Erythroblast (primary cell): Measurements from ENCODE around the gene RAB15.

Experiments
- DNase-seq, 2 experiments: peaks; one replicate each; lab custom pipeline; 2025; lab: John Stamatoyannopoulos, UW
- GATA1 ChIP-seq: IDR thresholded peaks from 2 replicates; pipeline ENCODE4 v1.6.1; 2011; ENCODE audit warnings: low read depth, mild to moderate bottlenecking, control low read depth, low read length, moderate library complexity
- POLR2A ChIP-seq: IDR thresholded peaks from 2 replicates; pipeline ENCODE4 v1.6.1; 2011; ENCODE audit warnings: mild to moderate bottlenecking, low read length

The RAB15 gene

GRCh38 chr14:64974563-64974962 is 2.4 kb upstream of the RAB15 start:
- no peak for DNase-seq
- no peak for TF ChIP-seq POLR2A
- no peak for TF ChIP-seq GATA1

- no peak for TF ChIP-seq GATA1
- TF ChIP-seq POLR2A = no peak
- no peak for DNase-seq
These were observed 1.7 kb upstream of the RAB15 start for GRCh38 chr14:64973826-64974225.

GRCh38 chr14:64973026-64973442 is 898 bp upstream of the RAB15 start:
- no peak for DNase-seq
- no peak for TF ChIP-seq GATA1
- TF ChIP-seq POLR2A = no peak

GRCh38 chr14:64971491-64971942 is 619 bp downstream of the RAB15 start:
- no peak for DNase-seq
- no peak for TF ChIP-seq GATA1
- TF ChIP-seq POLR2A = no peak

GRCh38 chr14:64970776-64971477 is 1.2 kb downstream of the RAB15 start:
- DNase-seq = no peak
- TF ChIP-seq POLR2A (no peak), GATA1 (no peak)

GRCh38 chr14:64970041-64970440 is 2.1 kb downstream of the RAB15 start:
- no peak for TF ChIP-seq POLR2A
- no peak for TF ChIP-seq GATA1
- no peak for DNase-seq

GRCh38 chr14:64968651-64969050 is 3.5 kb downstream of the RAB15 start:
- no peak for DNase-seq
- TF ChIP-seq POLR2A (no peak), GATA1 (no peak)

GRCh38 chr14:64968167-64968566 is 4.0 kb downstream of the RAB15 start:
- no peak for TF ChIP-seq GATA1
- TF ChIP-seq POLR2A = no peak
- no peak for DNase-seq

GRCh38 chr14:64966976-64967375 is 5.2 kb downstream of the RAB15 start:
- no peak for DNase-seq
- TF ChIP-seq GATA1 (no peak), POLR2A (no peak)

- DNase-seq = no peak
- no peak for TF ChIP-seq GATA1
- TF ChIP-seq POLR2A = no peak
These were observed 6.7 kb downstream of the RAB15 start for GRCh38 chr14:64965356-64966000.

GRCh38 chr14:64963611-64964010 is 8.5 kb downstream of the RAB15 start:
- no peak for TF ChIP-seq POLR2A
- TF ChIP-seq GATA1 = no peak
- no peak for DNase-seq

GRCh38 chr14:64960762-64961276 is 11.3 kb downstream of the RAB15 start:
- DNase-seq = peak in 1 of 2 experiments; percentile 7
- TF ChIP-seq GATA1 (no peak), POLR2A (no peak)

- no peak for DNase-seq
- no peak for TF ChIP-seq GATA1
These were observed 13.4 kb downstream of the RAB15 start for GRCh38 chr14:64958743-64959142.

- DNase-seq = no peak
- TF ChIP-seq GATA1 (no peak), POLR2A (no peak)
These were observed 13.9 kb downstream of the RAB15 start for GRCh38 chr14:64958201-64958600.
